Measurements from ENCODE around the gene PLD3.

GRCh38 chr19:40417643-40417981, 69.1 kb downstream of the PLD3 start:
- TF ChIP-seq TAF1 (IDR thresholded peaks at IDR 0.05; ENCODE audit: low read depth), result no peak
- TF ChIP-seq RAD21 (IDR thresholded peaks at IDR 0.05; ENCODE audit: low read depth), result no peak
- no peak for TF ChIP-seq MAX (IDR thresholded peaks at IDR 0.05)
- no peak for TF ChIP-seq NFIC (IDR thresholded peaks at IDR 0.05)
- no peak for TF ChIP-seq USF1 (IDR thresholded peaks at IDR 0.05)
- TF ChIP-seq TEAD4 (IDR thresholded peaks at IDR 0.05), result no peak
- TF ChIP-seq FOXM1 (IDR thresholded peaks at IDR 0.05; ENCODE audit: borderline replicate concordance, low read depth), result no peak
- TF ChIP-seq EP300 (IDR thresholded peaks at IDR 0.05; ENCODE audit: borderline replicate concordance), result no peak
- TF ChIP-seq ZBTB7A (IDR thresholded peaks at IDR 0.05; ENCODE audit: low read depth), result no peak
- no peak for TF ChIP-seq CREB1 (IDR thresholded peaks at IDR 0.05; ENCODE audit: low read depth)
- TF ChIP-seq TCF12 (IDR thresholded peaks at IDR 0.05; ENCODE audit: low read depth), result no peak
- TF ChIP-seq EGR1 (IDR thresholded peaks at IDR 0.05), result no peak
- no peak for TF ChIP-seq REST (IDR thresholded peaks at IDR 0.05; ENCODE audit: low read depth)

All from Ishikawa (cell line).